GM06990 (cell line): ENCODE results near the gene STRA6.

Experiments used
- DNase-seq: peaks from one replicate; pipeline ENCODE4 v3.0.0-alpha.2; 2011; ENCODE audit not compliant: insufficient read length; ENCODE audit errors: extremely low read depth
- H3K27me3 ChIP-seq: replicated peaks from 2 replicates; pipeline ENCODE4 v1.6.0; 2011; ENCODE audit warnings: low read length; ENCODE audit not compliant: control insufficient read depth, insufficient read depth
- H3K36me3 ChIP-seq: 2 replicates; pipeline ENCODE4 v1.5.1; 2011; ENCODE audit warnings: low read length; ENCODE audit not compliant: control insufficient read depth, insufficient read depth
- H3K4me3 ChIP-seq: replicated peaks from 2 replicates; pipeline ENCODE4 v1.5.1; 2011; ENCODE audit warnings: low read depth, mild to moderate bottlenecking, control low read depth, low read length
- TF ChIP-seq, protein P1 (sequence below): IDR thresholded peaks from 2 replicates; pipeline ENCODE4 v1.5.1; 2011; ENCODE audit warnings: low read length, control low read depth, mild to moderate bottlenecking, inconsistent platforms; ENCODE audit not compliant: insufficient read depth, poor library complexity, severe bottlenecking

STRA6 gene

DNA sequence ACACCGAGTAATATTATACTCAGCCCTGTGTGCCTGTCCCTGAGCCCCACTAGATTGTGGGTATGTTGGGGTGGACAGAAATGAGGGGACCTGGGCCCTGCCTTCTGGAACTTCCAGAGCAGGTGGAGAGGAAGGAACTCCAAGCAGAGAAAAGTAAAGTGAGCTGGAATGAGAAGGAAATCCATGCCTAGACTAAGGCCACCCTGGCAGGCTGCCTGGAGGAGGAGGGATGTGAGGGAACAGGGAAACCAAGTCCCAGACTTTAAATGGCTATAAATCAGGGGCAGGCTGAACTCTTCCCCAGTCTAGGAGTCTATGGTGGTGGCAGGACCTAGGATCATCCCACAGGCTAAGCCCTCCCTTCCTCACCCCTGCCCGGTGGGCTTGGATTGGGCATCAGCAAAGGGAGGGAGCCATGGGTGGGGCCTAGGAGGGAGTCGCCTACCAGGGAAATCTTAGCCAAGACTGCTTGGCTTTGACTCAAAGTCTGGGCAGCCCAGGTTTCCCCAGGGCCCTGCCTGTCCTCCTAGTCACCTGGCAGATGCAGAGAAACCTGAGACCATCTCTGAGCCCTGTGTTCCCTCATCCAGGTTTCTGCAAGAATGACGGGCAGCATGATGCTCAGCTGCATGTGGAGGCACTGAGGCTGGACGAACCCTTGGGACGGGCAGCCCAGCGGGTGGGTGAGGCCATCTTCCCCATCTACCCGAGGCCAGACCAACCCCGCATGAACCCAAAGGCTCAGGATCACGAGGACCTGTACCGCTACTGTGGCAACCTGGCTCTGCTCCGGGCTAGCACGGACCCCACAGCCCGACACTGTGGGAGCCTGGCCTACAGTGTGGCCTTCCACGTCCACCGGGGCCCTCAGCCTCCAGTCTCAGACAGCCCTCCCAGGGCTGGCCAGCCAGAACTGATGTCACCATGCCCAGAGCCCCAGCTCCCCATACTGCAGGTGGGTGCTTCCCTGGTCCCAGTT is 15.6 kb upstream of the STRA6 start:
- no peaks in the 10 kb centered on the region for H3K36me3 ChIP-seq
- no peak for DNase-seq
- TF ChIP-seq, protein P1, sequence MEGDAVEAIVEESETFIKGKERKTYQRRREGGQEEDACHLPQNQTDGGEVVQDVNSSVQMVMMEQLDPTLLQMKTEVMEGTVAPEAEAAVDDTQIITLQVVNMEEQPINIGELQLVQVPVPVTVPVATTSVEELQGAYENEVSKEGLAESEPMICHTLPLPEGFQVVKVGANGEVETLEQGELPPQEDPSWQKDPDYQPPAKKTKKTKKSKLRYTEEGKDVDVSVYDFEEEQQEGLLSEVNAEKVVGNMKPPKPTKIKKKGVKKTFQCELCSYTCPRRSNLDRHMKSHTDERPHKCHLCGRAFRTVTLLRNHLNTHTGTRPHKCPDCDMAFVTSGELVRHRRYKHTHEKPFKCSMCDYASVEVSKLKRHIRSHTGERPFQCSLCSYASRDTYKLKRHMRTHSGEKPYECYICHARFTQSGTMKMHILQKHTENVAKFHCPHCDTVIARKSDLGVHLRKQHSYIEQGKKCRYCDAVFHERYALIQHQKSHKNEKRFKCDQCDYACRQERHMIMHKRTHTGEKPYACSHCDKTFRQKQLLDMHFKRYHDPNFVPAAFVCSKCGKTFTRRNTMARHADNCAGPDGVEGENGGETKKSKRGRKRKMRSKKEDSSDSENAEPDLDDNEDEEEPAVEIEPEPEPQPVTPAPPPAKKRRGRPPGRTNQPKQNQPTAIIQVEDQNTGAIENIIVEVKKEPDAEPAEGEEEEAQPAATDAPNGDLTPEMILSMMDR, result no peak
- no peaks in the 10 kb centered on the region for H3K27me3 ChIP-seq
- no peak overlapping the region for H3K4me3 ChIP-seq

DNA sequence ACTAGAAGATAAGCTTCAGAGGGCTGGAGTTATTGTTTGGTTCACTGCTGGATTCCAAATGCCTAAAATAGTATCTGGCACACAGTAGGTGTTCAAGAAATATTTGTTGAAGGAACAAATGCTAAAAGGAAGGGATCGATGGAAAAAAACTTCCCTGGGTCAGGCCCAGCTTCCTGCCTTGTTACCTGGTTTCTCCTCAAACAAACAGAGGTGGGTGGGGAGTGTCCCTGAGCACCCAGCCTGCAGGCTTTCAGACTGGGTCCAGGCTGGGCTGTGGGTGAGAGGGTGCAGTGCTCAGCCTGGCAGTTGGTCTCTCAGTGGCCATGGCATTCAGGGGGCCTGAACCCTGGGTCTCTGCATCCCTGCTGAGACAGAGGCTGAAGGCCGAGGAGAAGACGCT is 14.4 kb upstream of the STRA6 start:
- DNase-seq, result no peak
- TF ChIP-seq, protein P1, result no peak
- H3K4me3 ChIP-seq, result no peak overlapping the region
- no peaks in the 10 kb centered on the region for H3K27me3 ChIP-seq
- H3K36me3 ChIP-seq, result no peaks in the 10 kb centered on the region

DNA sequence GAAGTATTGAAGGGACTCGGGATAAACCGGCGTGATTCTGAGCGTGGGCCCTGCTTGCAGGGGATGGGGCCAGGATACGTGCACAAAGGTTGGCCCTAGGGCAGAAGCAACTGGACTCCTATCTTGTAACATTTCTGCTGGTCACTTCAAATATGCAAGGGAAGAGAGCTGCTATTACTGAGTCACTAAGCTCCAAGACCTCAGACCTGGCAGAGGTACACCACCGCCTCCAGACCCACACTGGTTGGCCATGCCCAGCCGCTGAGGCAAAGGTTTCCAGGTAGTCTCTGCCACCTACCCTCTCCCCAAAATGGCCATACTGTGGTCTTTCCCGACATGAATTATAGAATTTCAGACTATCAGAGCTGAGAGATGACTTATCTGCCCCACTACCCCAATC is 13.4 kb upstream of the STRA6 start:
- no peaks in the 10 kb centered on the region for H3K27me3 ChIP-seq
- no peak overlapping the region for H3K4me3 ChIP-seq

DNA sequence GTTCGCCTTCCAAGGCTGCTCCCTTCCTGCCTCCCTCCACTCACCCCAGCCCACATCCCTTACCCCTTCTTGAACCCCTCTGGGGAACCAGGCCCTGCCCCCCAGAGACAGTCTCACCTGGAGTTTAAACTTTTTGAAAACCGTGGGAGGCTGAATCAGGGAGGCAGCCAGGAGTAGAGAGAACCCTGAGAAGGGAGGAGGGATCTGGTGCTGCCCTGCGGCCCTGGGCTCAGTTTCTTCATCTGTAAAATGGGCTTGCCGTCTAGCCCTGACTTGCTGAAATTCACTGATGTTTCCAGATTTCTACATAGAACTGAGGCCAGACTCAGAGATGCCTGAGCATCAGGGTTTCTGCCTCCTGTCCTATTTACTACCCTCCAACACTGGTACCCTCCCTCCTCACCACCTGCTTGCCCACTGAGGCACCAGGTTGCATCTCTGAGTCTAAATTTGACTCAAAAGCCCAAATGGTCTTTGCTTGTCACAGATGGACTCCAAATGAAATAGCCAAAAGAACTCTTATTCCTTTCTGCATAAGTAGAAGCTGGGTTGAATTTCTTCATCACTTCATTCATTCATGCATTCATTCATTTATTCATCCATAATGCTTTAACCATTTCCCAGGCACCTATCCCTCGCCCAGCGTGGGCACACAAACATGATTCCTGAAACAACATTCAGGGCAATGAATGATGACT is 11.9 kb upstream of the STRA6 start:
- H3K4me3 ChIP-seq, result no peak overlapping the region
- no peaks in the 10 kb centered on the region for H3K27me3 ChIP-seq
- DNase-seq, result no peak
- TF ChIP-seq, protein P1, result no peak
- H3K36me3 ChIP-seq, result no peaks in the 10 kb centered on the region

More for the DNA sequence above, 13.4 kb upstream of the STRA6 start:
- H3K36me3 ChIP-seq, result no peaks in the 10 kb centered on the region
- DNase-seq, result no peak
- TF ChIP-seq, protein P1, result no peak

DNA sequence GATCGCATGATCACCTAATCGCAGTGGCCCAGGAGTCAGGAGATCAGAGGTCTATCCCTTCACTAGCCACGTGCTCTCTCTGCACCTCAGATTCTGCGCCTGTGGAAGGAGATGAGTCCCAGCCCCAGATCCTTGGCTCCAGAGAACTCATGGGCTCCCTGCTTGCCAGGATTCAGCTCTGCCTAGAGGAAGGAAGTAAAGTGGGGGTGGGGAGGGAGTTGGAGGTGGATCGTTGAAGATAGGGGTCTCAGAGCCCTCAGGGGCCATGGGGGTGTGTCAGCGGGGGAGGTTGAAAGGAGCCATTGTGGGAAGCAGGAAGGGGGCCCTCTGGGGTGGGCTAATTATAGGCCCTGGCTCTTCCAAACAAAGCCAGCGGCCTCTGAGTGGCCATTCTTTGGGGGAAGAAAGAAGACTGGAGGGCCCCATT is 11.3 kb upstream of the STRA6 start:
- Histone ChIP-seq H3K36me3 (no peaks in the 10 kb centered on the region), H3K4me3 (no peak overlapping the region), H3K27me3 (no peaks in the 10 kb centered on the region)
- TF ChIP-seq, protein P1, result no peak
- no peak for DNase-seq
